Stimulated activated CD4-positive, alpha-beta T cell treated with anti-CD3 and anti-CD28 coated beads, Interleukin-12 subunit alpha, Interleukin-12 subunit beta, amount 100 ng/mL, for 4 hours (primary cell): ENCODE data around the gene CCDC188.
A peak's percentile ranks its signal among the peaks of the same experiment; 100 is the strongest.
"Not testable (repeated sequence)": the region's sequence is repeated elsewhere in the genome, so short reads cannot be mapped to it uniquely, and the experiment has no call there.

Experiments
- DNase-seq: peaks from one replicate; pipeline ENCODE4 v3.0.0-alpha.2; 2020

CCDC188 gene

GRCh38 chr22:20169253-20169822, 18.5 kb upstream of the CCDC188 start:
- DNase-seq: no peak

DNA sequence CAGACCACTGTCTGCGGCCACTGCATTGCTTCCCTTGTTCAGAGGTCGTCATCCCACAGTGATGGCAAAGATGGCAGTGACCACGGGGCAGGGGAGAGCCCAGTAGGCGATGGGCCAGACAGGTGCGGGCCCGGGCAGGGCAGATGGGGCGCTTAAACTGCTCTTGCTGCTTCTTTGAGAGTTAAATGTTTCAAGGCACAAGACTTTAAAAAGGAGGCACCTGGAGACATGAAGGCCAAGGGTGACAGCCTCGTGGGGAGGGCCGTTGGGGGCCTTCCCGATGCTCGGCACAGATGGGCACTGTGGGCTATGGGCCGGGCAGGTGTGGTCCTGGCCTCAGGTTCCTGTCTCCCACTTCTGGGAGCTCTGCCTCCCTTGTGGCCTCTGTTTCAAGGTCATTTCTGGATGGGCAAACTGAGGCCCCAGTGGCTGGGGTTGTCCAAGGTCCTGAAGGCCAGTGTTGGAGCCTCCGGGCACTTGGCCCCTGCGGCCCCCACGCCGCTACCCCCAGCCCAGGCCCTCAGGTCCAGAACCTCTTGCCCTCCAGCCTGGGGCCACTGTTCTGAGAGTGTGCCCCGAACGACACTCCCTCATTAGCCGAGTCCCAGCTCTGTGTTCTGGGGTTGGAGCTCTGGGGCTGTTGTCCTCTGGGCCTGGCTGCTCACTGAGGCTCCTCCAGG, 16.9 kb upstream of the CCDC188 start:
- DNase-seq: no peak

GRCh38 chr22:20166703-20167102, 15.8 kb upstream of the CCDC188 start:
- DNase-seq: no peak

- DNase-seq: no peak
Measured at GRCh38 chr22:20165913-20166312, 15.1 kb upstream of the CCDC188 start.

DNA sequence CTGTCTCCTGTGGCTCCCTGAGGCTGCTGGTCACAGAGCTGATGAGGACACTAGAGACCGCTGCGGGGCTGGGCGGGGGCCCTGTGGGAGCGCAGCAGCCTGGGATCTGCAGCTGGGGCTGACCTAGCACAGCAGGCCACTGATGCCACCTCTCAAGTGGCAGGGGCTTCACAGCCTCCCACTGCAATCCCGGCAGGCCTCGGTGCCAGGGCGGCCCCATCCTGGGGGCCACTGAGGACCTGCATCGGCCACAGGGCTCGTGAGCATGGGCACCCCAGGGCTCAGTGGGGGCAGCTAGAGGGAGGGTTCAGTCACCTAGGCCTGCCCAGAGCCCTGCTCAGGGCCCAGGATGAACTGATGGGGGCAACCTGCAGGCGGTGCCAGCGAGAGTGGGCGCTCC, 14.6 kb upstream of the CCDC188 start:
- DNase-seq: no peak

- DNase-seq: no peak
Measured at GRCh38 chr22:20164863-20165262, 14.0 kb upstream of the CCDC188 start.

GRCh38 chr22:20160041-20160440, 9.2 kb upstream of the CCDC188 start:
- no peak for DNase-seq

DNA sequence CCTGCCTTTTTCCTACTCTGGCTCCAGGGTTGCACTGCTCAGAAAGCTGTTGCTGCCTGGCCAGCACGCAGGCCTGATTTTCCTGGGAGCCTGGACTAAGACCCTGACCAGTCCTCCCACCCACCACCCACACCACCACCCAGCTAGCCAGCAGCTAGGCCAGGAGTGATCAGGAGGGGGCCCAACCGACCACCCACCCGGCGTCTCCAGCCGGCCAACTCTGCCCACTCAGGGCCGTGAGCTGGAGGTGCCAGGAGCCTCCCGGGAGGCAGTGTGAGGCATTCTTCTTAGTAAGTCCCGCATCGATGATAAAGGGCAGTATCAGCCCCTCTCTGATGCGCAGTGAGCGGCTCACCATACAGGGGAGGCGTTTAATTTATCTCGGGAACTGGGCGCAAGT, 8.7 kb upstream of the CCDC188 start:
- not testable (repeated sequence) for DNase-seq

GRCh38 chr22:20159076-20159475, 8.2 kb upstream of the CCDC188 start:
- DNase-seq: no peak

GRCh38 chr22:20158391-20159036, 7.7 kb upstream of the CCDC188 start:
- DNase-seq: no peak

- no peak for DNase-seq
Measured at GRCh38 chr22:20157430-20158183, 6.8 kb upstream of the CCDC188 start.

DNA sequence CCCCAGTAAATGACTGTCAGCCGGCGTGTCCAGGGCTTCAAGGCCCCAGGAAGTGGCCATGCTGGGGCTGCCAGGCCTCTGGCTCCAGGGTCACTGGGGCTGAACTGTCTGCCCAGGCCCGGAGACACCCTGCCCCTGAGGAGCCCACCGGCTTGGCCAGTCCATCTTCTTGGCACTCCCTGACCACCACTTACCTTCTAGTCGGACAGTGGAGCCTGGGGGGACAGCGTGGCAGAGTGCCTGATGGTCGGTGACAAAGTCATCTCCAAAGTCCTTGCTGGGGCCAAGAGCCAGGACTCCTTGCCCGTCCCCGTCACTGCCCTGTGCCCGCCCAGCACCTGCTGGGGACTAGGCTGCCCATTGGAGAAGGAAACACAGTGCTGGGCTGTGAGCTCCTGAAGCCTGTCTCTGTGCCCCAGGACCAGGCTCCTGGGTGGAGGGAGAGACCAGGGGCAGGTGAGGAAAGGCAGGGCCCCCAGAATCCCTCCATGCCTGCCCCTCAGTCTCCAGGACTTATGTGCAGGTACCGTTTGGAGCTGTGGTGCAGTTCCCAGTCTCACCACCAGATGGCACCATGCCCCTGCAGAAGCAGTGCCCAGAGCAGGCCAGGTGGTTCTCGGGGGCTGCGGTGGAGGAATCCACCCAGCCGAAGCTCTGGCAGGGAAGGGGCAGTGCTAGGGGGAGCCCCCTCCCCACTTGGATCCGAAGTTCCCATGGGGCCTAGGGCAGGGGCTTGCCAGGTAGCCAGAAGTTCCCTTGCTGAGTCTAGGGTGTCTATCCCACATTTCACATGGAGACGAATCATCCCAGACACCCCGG, 6.0 kb upstream of the CCDC188 start:
- peak; percentile 93 for DNase-seq

DNA sequence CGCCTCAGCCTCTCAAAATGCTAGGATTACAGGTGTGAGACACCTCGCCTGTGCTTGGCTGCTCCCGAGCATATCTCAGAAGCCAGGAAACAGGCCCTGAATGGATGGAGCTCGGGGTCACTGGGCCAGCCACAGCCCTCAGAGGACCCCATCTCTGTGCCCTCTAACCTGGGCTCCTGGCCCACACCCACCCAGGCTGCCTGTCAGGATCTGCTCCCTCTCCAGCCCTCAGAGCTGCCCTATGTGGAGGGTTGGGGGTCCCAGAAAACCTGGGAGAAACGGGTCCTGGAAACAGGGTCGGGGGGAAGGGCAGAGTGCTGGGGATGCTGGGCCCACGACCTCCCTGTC, 5.2 kb upstream of the CCDC188 start:
- no peak for DNase-seq

DNA sequence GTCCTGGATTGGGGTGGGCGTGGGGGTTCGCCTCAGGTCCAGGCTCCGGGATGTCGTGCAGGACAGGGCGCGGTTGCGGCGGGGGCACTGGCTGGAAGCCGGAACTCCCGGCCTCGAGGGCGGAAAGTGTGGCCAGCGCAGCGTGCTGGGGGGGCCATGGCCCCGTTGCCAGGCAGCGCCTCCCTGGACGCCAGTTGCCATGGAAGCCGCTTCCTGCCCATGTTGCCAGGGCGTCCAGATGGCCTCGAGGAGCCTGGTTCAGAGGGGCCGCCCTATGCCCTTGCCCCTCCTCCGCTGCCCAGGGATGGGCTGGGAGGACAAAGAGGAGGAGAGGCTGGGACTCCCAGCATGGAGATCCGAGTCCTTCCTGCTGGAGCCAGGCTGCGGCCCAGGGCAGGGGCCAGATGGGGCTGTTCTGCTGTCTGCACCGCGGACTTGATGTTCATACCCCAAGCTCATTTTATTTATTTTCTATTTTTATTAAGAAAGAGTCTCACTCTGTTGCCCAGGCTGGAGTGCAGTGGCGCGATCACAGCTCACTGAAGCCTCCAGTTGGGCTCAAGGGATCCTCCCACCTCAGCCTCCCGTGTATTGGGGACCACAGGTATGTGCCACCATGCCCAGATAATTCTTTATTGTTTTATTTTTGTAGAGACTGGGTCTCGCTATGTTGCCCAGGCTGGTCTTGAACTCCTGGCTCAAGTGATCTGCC, 4.6 kb upstream of the CCDC188 start:
- DNase-seq: no peak

DNA sequence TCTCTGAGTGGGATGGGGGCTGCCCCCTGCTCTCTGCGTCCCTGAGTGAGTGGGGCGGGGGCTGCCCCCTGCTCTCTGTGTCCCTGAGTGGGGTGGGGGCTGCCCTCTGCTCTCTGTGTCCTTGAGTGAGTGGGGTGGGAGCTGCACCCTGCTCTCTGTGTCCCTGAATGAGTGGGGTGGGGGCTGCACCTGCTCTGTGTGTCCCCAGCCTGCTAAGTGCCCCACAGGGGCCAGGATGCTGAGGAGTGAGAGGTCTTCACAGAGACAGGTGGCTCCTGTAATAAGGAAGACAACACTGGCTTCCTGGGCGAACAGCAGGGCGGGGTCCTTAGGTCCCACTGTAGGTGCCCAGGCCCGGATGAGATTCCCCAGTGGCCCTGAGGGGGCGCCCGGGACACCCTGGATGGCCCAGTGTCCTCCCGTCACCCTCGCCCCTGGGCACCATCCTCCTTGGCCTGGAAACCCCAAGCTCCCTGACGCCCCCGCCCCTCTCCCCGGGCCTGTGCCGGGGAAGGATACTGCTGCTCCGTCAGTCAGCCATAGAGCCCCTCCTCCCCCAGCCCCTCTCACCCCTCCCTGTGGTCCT, 3.8 kb upstream of the CCDC188 start:
- DNase-seq: no peak

DNA sequence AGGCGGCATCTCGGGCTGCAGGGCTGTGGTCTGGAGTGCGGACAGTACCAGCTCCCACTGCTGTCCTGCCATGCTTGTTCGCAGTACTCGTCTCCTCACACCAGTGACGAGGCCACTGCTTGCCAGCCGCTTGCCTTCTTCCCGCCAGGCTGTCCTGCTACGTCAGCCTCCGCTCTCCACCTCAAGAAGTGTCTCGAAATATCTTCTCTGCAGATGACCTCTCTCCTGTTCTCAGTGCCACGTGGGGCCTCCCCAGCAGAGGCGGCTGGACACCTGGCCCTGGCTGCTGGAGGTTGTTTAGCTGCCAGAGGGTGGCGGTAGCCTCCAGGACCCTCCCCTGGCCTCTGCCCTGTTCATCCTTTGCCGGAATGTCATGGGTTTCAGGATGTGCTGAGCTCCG, 3.1 kb upstream of the CCDC188 start:
- no peak for DNase-seq

- no peak for DNase-seq
Measured at GRCh38 chr22:20152464-20152890, 1.6 kb upstream of the CCDC188 start.

DNA sequence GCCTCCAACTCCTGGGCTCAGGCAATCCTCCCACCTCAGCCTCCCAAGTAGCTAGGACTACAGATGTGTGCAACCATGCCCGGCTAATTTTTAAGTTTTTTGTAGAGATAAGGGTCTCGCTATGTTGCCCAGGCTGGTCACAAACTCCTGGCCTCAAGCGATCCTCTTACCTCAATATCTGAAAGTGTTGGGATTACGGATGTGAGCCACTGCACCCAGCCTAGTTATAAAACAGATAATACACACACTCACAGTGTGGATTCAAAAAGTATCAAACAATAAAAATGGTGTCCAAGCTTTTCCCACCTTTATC, 377 bp upstream of the CCDC188 start:
- DNase-seq: no peak

GRCh38 chr22:20149257-20150250, 1.3 kb downstream of the CCDC188 start:
- no peak for DNase-seq

- DNase-seq: no peak
Measured at GRCh38 chr22:20148414-20148813, 2.4 kb downstream of the CCDC188 start.
